GM12801 (cell line): ENCODE data around the gene GRPEL2.

ENCODE experiments used
- TF ChIP-seq, protein P1 (sequence below): IDR thresholded peaks from one replicate; pipeline ENCODE4 v1.5.1; 2011; ENCODE audit warnings: control low read depth; ENCODE audit not compliant: insufficient read length; ENCODE audit errors: extremely low read depth

The GRPEL2 gene

DNA sequence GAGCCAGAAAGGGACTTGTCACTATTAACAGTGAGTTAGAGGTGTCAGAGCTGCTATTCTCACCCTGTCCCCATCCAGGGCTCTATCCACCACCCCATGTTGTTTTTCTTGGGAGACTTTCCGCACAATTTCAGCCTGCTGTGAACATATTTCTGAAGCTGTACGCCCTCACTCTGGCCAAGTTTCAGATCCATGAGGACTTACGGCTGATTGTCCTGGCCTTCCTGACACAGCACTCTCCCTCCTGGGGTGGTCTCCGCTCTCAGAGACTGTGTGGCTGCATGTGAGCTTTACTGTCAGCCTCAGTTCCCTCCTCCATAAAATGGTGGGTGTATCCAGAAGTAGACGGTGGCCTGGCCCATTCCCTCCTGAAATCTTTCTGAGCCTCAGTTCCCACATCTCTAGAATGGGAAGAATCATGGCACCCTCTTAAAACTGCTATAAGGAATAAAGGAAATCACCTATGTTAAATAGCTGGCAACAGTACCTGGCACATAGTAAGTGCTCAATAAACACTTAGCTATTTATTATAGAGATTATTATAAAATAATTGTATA, 34.6 kb downstream of the GRPEL2 start:
- TF ChIP-seq, protein P1, sequence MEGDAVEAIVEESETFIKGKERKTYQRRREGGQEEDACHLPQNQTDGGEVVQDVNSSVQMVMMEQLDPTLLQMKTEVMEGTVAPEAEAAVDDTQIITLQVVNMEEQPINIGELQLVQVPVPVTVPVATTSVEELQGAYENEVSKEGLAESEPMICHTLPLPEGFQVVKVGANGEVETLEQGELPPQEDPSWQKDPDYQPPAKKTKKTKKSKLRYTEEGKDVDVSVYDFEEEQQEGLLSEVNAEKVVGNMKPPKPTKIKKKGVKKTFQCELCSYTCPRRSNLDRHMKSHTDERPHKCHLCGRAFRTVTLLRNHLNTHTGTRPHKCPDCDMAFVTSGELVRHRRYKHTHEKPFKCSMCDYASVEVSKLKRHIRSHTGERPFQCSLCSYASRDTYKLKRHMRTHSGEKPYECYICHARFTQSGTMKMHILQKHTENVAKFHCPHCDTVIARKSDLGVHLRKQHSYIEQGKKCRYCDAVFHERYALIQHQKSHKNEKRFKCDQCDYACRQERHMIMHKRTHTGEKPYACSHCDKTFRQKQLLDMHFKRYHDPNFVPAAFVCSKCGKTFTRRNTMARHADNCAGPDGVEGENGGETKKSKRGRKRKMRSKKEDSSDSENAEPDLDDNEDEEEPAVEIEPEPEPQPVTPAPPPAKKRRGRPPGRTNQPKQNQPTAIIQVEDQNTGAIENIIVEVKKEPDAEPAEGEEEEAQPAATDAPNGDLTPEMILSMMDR = no peak

DNA sequence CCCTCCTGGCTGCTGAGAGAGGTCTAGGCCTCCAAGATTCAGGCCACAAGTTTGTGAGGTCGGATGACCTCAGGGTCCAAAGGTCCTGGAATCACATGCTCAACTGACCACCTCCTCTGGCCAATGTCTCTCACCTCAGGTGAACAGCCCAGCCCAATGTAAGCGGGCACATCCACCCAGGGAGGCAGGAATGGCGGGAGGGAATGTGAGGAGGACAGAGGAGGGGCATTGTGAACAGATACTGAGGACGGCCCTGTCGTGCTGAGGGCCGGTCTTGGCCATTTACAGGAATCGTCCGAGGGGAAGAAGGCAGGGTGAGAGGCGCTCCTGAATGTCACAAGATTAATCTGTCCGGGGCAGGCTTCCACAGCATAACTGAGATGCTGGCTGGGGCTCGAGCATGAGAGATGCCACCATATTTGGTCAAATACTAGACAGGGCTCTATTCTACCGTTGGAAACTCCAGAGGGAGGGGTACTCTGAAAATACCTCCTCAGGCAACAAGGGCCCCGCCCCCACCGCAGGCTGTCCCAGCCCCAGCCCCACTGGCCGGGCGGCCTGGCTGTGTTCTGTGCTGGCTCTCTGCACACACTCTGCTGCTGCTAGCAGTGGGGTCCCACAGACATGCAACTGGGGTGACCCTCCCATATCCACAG, 35.3 kb downstream of the GRPEL2 start:
- TF ChIP-seq, protein P1 = no peak

DNA sequence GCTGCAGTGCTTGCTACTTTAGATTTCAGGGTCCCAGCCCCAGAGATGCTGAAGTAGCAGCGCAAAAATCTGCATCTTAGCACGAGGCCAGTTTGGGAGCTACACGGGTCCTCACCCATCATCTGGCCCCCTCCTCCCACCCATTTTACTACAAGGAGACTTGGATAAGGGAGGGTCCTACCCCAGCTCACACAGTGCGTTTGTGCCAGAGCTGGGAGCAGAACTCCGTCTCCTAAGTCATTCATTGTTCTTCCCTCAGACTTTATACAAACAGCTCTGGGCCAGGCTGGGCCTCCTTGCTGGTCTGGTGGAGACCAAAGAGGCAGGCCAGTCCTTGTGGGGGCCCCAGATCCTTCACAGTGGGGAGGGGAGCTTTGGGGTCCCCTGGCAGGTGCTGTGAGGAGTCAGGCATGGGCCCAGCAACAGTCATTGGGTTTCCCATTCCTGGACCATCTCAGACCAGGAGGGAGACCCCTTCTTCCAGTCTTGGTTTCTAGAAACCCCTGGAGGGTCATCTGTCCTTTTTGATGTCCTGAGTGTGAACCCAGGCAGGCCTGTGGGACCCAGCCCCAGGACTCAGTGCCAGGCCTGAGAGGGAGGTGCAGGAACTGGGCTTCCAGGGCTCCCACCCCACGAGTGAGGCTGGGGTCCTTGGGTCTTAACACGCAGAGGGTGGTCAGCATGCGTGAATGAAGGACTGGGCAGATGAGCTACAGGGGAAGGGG, 36.1 kb downstream of the GRPEL2 start:
- TF ChIP-seq, protein P1 = no peak

DNA sequence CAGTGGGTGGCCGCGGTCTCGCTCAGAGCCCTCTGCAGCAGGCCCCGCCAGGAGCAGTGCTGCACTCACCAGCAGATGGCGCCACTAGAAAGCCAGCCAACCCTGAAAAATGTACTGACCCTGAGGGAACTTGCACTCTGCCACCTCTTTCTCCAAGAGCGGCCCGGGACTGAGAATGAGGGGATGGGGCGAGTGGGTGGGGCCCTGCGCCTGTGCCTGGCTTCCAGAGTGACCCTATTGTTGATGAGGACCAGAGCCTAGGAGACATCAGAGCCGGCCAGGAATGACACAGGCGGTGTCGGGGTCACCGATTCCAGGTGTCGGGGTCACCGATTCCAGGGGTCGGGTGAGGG, 36.7 kb downstream of the GRPEL2 start:
- TF ChIP-seq, protein P1 = peak; percentile 74

DNA sequence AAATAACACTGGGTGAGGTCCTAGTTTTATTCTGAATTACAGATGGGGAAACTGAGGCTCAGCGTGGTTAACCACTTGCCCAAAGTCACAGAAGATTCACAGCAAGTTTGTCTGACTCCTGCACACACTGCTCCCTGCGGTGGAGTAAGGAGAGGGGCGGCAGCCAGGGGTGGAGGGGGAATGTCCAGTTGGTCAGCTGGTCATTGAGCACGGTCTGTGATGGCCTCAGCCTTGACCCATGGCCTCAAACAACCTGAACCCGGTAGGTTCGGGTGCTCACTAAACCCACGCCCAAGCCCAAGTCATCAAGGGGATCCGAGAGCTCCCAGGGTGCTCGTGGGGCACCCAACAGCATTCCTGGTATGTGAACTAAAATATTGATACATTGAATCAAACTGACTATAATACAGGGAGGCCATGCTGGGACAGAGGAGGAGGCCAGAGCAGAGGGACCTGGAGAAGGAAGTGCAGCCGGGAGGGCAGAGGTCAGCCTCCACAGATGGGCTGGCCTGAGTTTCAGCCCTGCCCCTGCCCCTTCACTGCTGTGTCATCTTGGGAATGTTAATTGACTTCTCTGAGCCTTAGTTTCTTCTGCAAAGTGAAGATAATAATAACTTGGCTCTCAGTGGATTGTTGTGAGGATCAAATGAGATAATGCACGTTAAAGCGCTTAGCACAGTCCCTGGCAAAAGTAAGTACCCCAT, 37.4 kb downstream of the GRPEL2 start:
- TF ChIP-seq, protein P1 = no peak

DNA sequence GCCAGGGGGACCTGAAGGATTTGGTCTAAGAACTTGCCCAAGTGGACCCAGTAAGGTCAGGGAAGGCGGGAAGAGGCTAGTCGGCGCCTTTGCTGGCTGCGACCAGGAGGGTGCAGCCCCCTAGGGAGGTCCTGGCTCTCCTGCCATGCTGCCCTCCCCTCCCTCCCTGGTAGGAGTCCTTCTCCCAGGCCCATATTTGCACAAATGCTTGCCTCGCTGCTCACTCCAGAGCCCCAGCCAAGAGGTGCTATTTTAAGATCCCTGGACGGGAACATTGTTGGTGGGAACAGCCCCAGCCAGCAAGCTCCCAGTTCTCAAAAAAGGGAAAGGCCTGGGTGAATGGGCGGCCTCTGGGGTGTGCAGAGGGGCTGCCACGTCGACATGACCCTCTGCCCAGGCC, 38.1 kb downstream of the GRPEL2 start:
- TF ChIP-seq, protein P1 = no peak

DNA sequence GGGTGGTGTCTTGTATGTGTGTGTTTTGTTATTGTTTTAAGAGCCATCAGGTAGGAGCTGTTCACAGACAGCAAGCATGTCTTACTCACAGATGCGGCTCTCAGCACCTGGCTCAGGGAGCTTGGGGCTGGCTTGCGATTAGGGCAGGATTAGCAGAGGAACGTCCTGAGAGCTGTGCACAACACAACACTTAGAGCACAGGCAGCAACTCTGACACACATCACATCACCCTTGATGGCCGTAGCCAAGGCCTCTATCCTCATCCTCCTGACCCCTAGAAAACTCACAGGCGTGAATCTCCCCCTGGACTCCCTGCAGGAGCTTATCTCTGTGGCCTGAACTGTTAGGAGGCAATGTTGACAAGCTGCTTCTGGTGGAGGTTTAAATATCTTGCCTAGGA, 40.9 kb downstream of the GRPEL2 start:
- TF ChIP-seq, protein P1 = no peak
